Endothelial cell of umbilical vein (primary cell): Measurements from ENCODE around the gene COL20A1. TPM values are rescaled to one million over a fixed set of nuclear protein-coding genes. Genes with fewer than 3 reads are reported as not detected.

Source experiments
- BruUV-seq: library from RNA; stranded (reverse); fragments of 400-500 nt; replicated peaks from 2 replicates; lab custom pipeline; 2021; lab: Mats Ljungman, UMichigan
- CTCF ChIA-PET: fragments of 300-600, 350-600 bp; sonication (Branson Sonifier 250); formaldehyde crosslinking; loops from one replicate; lab custom pipeline; 2021; ENCODE audit warnings: antibody characterized with exemption, inconsistent platforms; lab: Charles Lee
- POLR2A ChIA-PET: fragments of 300-600, 350-600 bp; sonication (Branson Sonifier 250); formaldehyde crosslinking; loops from one replicate; lab custom pipeline; 2021; ENCODE audit warnings: antibody characterized with exemption, inconsistent platforms; lab: Charles Lee
- DNase-seq: peaks from one replicate; pipeline ENCODE4 v3.0.0-alpha.2; 2011; ENCODE audit warnings: low read depth, low spot score
- FAIRE-seq: peaks from 2 replicates; lab custom pipeline; 2011; peaks lifted over from hg19 to GRCh38; lab: Jason Lieb, UNC
- H2AFZ ChIP-seq: 2 replicates; pipeline ENCODE4 v1.6.0; 2012; ENCODE audit warnings: low read depth, low read length, control low read depth, inconsistent platforms
- H3K27ac ChIP-seq: 2 replicates; pipeline ENCODE4 v1.5.1; 2011; ENCODE audit warnings: low read depth, mild to moderate bottlenecking, control low read depth, low read length, moderate library complexity; ENCODE audit not compliant: insufficient read depth
- H3K27me3 ChIP-seq, 2 experiments: 2 replicates each; pipeline versions ENCODE4 v1.6.0 to v1.6.1; 2011; ENCODE audit warnings: low read length in 2 of 2, mixed read lengths in 1 of 2; ENCODE audit not compliant: control insufficient read depth in 2 of 2, insufficient read depth in 2 of 2
- H3K36me3 ChIP-seq, 2 experiments: 2 replicates in 1 of 2; 3 replicates in 1 of 2; pipeline ENCODE4 v1.5.1; 2011; ENCODE audit warnings: low read length in 2 of 2, mild to moderate bottlenecking in 1 of 2, moderate library complexity in 1 of 2; ENCODE audit not compliant: control insufficient read depth in 2 of 2, insufficient read depth in 2 of 2; ENCODE audit errors: extremely low read depth in 1 of 2
- H3K4me1 ChIP-seq: 3 replicates; pipeline ENCODE4 v1.5.1; 2011; ENCODE audit warnings: mild to moderate bottlenecking, low read length; ENCODE audit not compliant: control insufficient read depth, insufficient read depth; ENCODE audit errors: extremely low read depth
- H3K4me2 ChIP-seq: 2 replicates; pipeline ENCODE4 v1.6.1; 2011; ENCODE audit warnings: low read length, control low read depth, mixed read lengths; ENCODE audit not compliant: insufficient read depth
- H3K4me3 ChIP-seq, 3 experiments: fragments of 200-600 bp in 1 of 3; sonication (generic), shearing (Covaris generic) in 1 of 3; replicated peaks in 1 of 3; 2 replicates each; pipeline ENCODE4 v1.5.1; 2011 to 2016; ENCODE audit warnings: control low read depth in 3 of 3, low read length in 3 of 3, mild to moderate bottlenecking in 2 of 3, inconsistent platforms in 1 of 3, low read depth in 1 of 3, moderate library complexity in 1 of 3; ENCODE audit not compliant: insufficient read depth in 1 of 3
- H3K79me2 ChIP-seq: 2 replicates; pipeline ENCODE4 v1.6.0; 2012; ENCODE audit warnings: low read length, inconsistent platforms; ENCODE audit not compliant: control insufficient read depth, insufficient read depth
- H3K9ac ChIP-seq: replicated peaks from 2 replicates; pipeline ENCODE3; 2011; ENCODE audit warnings: low read length, control low read depth; ENCODE audit not compliant: insufficient read depth; ENCODE audit errors: extremely low read depth
- H3K9me1 ChIP-seq: replicated peaks from 3 replicates; pipeline ENCODE4 v1.6.0; 2011; ENCODE audit warnings: mild to moderate bottlenecking, low read length; ENCODE audit not compliant: control insufficient read depth, insufficient read depth; ENCODE audit errors: extremely low read depth
- H3K9me3 ChIP-seq: replicated peaks from 2 replicates; pipeline ENCODE4 v1.5.1; 2012; ENCODE audit warnings: low read length, inconsistent platforms; ENCODE audit not compliant: control insufficient read depth, insufficient read depth
- H4K20me1 ChIP-seq: replicated peaks from 2 replicates; pipeline ENCODE3; 2011; ENCODE audit warnings: mild to moderate bottlenecking, low read length; ENCODE audit not compliant: control insufficient read depth, insufficient read depth; ENCODE audit errors: extremely low read depth
- EZH2 ChIP-seq: IDR thresholded peaks from 2 replicates; pipeline ENCODE4 v1.6.1; 2012; ENCODE audit warnings: borderline replicate concordance, low read depth, mild to moderate bottlenecking, moderate library complexity, low read length, inconsistent platforms; ENCODE audit not compliant: severe bottlenecking
- FOS ChIP-seq: IDR thresholded peaks from 2 replicates; pipeline ENCODE4 v1.6.1; 2011; ENCODE audit warnings: mild to moderate bottlenecking, low read length, moderate library complexity, borderline replicate concordance; ENCODE audit not compliant: insufficient read depth
- GATA2 ChIP-seq: IDR thresholded peaks from 2 replicates; pipeline ENCODE4 v1.7.0; 2011; ENCODE audit warnings: low read depth, mild to moderate bottlenecking, moderate library complexity, mixed read lengths, low read length; ENCODE audit not compliant: insufficient read length, insufficient read depth
- JUN ChIP-seq: IDR thresholded peaks from 2 replicates; pipeline ENCODE4 v1.6.1; 2011; ENCODE audit warnings: borderline replicate concordance, low read depth; ENCODE audit not compliant: insufficient read length, insufficient read depth
- MYC ChIP-seq: IDR thresholded peaks from one replicate; pipeline ENCODE4 v1.6.1; 2011; ENCODE audit warnings: mild to moderate bottlenecking, low read depth, low read length
- POLR2AphosphoS5 ChIP-seq: IDR thresholded peaks from 2 replicates; pipeline ENCODE4 v1.6.1; 2012; ENCODE audit warnings: low read depth, mild to moderate bottlenecking, control low read depth, low read length, moderate library complexity; ENCODE audit not compliant: insufficient read depth
- dilution Hi-C: fragments of 300-500 bp; cut with MboI; formaldehyde crosslinking; loops from one replicate; pipeline ENCODE4 v1.15.0; 2019; ENCODE audit warnings: low sequenced_read_pairs; ENCODE audit not compliant: extremely low pct_ligation_motif_present
- intact Hi-C: fragments of 100-400 bp; cut with micrococcal nuclease; formaldehyde crosslinking; loops from one replicate; pipeline ENCODE4 v1.10.0; 2022
- polyA plus RNA-seq, 4 experiments: library from polyadenylated mRNA; depleted of rRNA in 3 of 4; stranded (reverse) in 3 of 4; unstranded in 1 of 4; fragments of >200 nt; gene quantifications; 2 replicates each; pipeline versions ENCODE4 v1.2.1 to v1.2.3, GENCODE V29; 2011 to 2012; ENCODE audit warnings: missing spikeins in 1 of 4
- total RNA-seq: library from RNA; stranded (reverse); gene quantifications from 2 replicates; pipeline ENCODE4 v1.2.3, GENCODE V29; 2021
- TF ChIP-seq, protein P1 (sequence below): IDR thresholded peaks from 2 replicates; pipeline ENCODE4 v1.6.1; 2011; ENCODE audit not compliant: insufficient read depth, insufficient read length
- TF ChIP-seq, protein P2 (sequence below), 2 donors: IDR thresholded peaks; 1 replicate in 1 of 2; 2 replicates in 1 of 2; pipeline ENCODE4 v1.5.1; 2011; ENCODE audit warnings: low read length in 2 of 2, mild to moderate bottlenecking in 2 of 2, moderate library complexity in 2 of 2, control low read depth in 1 of 2, inconsistent platforms in 1 of 2, low read depth in 1 of 2; ENCODE audit not compliant: insufficient read depth in 1 of 2; ENCODE audit errors: extremely low read depth in 1 of 2

COL20A1 gene
- total and polyA plus RNA-seq, 2 donors (not counting 3 experiments of a cell fraction or from before 2014, with no cell fraction given) = not detected

DNA sequence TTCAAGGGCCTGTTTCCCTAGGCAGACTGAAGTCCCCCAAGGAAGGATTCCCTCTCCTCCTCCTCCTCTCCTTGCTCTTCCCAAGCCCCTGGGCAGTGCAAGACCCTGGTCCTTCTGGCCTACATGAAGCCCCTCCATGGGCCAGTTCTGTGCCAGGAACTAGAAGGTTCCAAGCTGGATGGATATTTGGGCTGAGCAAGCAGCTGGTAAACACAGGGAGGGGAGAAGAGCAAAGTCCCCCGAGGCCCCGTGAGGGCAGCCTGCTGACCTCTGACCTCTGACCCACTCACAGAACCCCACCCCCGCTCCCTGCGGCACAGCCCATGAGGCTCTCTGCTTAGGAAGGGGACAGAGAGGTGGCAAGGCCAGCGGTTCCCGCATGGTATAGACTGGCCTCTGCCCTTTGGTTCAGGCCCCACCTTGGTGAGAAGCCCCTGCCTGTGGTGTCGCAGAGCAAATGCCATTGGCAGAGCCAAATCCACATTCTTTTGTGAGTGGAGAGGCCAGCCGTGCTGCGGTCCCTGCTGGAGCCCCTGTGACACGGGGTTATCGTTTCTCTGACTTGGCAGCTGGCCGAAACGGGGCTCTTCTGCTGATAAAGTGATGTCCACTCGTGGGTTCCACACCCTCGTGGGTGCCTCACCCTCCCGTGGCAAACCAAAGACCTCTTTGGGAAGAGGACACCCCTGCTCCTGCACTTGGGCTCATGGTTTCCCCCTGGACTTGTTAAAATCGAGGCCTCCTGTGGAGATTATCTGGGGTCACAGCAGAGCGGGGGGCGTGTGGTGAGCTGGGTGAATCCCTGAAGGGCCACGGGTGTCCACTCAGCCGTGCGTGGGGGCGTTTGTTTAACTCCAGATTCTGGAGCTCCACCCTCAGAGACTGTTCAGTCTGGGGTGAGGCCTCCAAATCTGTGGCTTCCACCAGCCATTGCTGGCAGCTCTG is 70.3 kb downstream of the COL20A1 start:
- no peaks in the 10 kb centered on the region for H3K9me3 ChIP-seq
- ChIA-PET POLR2A (no interaction called here), CTCF (interaction anchor here (0.9 to 2.6 kb wide), 5 partner anchors 14 to 140 kb away, joined by 4 to 8 read pairs (median 5); no protein-coding TSS in a partner anchor)
- H3K27me3 ChIP-seq = peaks cover 9 to 15% of the 10 kb centered on the region in 2 experiments
- H3K27ac ChIP-seq = no peak overlapping the region
- BruUV-seq = no TSS peak
- no peak for FAIRE-seq
- TF ChIP-seq POLR2AphosphoS5 (no peak), EZH2 (no peak), MYC (no peak), FOS (no peak), GATA2 (no peak), JUN (no peak)
- TF ChIP-seq, protein P1, sequence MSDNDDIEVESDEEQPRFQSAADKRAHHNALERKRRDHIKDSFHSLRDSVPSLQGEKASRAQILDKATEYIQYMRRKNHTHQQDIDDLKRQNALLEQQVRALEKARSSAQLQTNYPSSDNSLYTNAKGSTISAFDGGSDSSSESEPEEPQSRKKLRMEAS = no peak
- TF ChIP-seq, protein P2, sequence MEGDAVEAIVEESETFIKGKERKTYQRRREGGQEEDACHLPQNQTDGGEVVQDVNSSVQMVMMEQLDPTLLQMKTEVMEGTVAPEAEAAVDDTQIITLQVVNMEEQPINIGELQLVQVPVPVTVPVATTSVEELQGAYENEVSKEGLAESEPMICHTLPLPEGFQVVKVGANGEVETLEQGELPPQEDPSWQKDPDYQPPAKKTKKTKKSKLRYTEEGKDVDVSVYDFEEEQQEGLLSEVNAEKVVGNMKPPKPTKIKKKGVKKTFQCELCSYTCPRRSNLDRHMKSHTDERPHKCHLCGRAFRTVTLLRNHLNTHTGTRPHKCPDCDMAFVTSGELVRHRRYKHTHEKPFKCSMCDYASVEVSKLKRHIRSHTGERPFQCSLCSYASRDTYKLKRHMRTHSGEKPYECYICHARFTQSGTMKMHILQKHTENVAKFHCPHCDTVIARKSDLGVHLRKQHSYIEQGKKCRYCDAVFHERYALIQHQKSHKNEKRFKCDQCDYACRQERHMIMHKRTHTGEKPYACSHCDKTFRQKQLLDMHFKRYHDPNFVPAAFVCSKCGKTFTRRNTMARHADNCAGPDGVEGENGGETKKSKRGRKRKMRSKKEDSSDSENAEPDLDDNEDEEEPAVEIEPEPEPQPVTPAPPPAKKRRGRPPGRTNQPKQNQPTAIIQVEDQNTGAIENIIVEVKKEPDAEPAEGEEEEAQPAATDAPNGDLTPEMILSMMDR (IDR thresholded peaks at IDR 0.05; ENCODE audit: extremely low read depth in 1 of 2, insufficient read depth in 1 of 2, low read depth in 1 of 2, low read length in 2 of 2) = no peak
- H3K9ac ChIP-seq = no peak overlapping the region
- no peaks in the 10 kb centered on the region for H3K4me1 ChIP-seq
- H3K79me2 ChIP-seq = no peaks in the 10 kb centered on the region
- no peak overlapping the region for H2AFZ ChIP-seq
- H3K4me2 ChIP-seq = no peak overlapping the region
- no peaks in the 10 kb centered on the region for H3K36me3 ChIP-seq
- no peaks in the 10 kb centered on the region for H3K9me1 ChIP-seq
- intact Hi-C loops (no loop called here), dilution Hi-C loops (no loop called here)
- no peak for DNase-seq
- H3K4me3 ChIP-seq = no peak overlapping the region
- H4K20me1 ChIP-seq = no peaks in the 10 kb centered on the region
